Stimulated activated CD4-positive, alpha-beta T cell treated with anti-CD3 and anti-CD28 coated beads, Interleukin-15, amount 100 ng/mL, for 24 hours (primary cell): ENCODE measurements around the gene DAGLA.
A peak's percentile ranks its signal among the peaks of the same experiment; 100 is the strongest.

Source experiments
- DNase-seq: peaks from one replicate; pipeline ENCODE4 v3.0.0-alpha.2; 2020

The DAGLA gene

DNA sequence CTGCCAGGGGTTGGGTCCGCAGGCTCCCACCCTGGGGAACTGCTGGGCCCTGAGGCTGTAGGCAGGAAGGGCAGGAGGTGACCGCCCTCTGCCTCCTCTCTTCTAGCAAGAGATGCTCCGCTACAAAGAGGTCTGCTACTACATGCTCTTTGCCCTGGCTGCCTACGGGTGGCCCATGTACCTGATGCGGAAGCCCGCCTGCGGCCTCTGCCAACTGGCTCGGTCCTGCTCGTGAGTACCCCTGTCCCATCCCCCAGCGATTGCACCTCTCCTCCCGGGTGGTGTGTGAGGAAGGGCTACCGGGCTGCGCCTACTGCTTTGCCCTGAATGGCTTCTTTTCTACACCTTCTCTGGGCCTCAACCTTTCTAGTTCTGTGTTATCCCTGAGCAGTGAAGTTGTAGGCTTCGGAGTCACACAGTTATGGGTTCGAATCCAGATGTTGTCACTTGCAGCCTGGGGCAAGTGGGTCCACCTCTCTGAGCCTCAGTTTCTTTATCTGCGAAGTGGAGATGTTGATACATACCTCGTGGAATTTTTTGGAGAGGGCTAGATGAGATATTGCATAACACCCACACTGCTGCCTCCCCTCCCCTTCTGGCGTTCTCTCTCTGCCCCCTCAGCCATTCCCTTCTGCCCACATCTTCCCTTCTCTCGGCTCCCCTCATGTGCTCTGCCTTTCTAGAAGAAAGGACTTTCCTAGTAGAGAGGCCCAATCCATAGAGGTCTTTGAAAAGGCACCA is 51.2 kb downstream of the DAGLA start:
- no peak for DNase-seq

DNA sequence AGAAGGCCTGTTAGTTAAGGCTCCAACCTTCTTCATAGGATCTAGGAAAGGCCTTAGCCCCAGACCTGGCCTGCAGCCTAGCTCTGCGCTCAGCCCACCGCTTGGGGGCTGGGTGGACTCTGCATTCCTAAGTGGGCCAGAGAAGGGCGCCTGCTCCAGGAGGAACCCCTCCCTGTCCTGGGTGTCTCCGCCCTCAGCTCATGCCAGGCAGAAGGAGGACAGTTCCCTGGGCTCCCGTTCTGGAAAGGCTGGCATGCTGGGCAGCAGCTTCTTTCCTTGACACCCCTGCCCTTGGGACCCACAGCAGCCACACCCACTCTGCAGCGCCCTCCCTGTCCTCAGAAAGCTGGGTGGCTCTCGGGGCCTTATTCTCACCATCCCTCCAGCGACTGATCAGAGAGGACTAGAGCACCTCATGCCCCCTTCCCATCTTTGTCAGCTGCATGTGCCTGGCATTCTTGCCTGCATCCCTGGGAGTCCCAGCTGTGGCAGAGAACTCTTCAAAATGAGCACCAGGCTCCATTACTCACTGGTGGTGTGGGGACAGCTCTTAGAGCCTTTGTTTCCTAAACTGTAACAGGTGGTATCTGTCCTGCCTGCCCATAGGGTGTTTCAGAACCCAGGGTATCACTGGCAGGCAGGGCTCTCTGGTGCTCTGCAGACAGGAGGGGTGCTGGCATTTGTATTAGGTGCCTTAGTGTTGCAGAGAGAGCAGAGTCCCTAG is 51.9 kb downstream of the DAGLA start:
- DNase-seq, result no peak

- no peak for DNase-seq
Observed at GRCh38 chr11:61732705-61733104, 52.5 kb downstream of the DAGLA start.

- DNase-seq, result peak; percentile 88
Observed at GRCh38 chr11:61733120-61733978, 53.2 kb downstream of the DAGLA start.

- DNase-seq, result no peak
Observed at GRCh38 chr11:61734767-61735166, 54.6 kb downstream of the DAGLA start.

GRCh38 chr11:61735391-61735790 is 55.2 kb downstream of the DAGLA start:
- DNase-seq, result no peak

DNA sequence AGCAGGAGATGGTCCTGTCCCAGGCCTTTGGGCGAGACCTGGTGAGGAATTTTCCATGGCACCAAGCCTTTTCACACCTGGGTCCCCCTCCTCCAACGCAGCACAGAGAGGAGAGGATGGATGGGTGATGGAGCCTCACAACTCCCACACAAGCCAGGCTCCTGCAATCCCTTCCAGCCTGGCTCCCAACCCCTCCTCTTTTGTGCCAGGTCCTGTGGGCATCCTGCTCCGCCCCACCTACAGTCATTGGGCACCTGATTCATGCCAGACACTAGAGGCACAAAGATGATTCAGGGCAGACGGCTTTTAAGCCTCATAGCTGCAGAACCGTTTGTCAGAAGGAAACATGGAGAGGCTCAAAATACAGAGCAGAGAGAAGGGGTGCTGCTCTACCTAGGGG is 56.1 kb downstream of the DAGLA start:
- DNase-seq, result no peak

- no peak for DNase-seq
Observed at GRCh38 chr11:61737131-61737530, 56.9 kb downstream of the DAGLA start.

- DNase-seq, result no peak
Observed at GRCh38 chr11:61737636-61738386, 57.6 kb downstream of the DAGLA start.

GRCh38 chr11:61738776-61739175 is 58.6 kb downstream of the DAGLA start:
- no peak for DNase-seq

GRCh38 chr11:61739413-61739812 is 59.2 kb downstream of the DAGLA start:
- no peak for DNase-seq

DNA sequence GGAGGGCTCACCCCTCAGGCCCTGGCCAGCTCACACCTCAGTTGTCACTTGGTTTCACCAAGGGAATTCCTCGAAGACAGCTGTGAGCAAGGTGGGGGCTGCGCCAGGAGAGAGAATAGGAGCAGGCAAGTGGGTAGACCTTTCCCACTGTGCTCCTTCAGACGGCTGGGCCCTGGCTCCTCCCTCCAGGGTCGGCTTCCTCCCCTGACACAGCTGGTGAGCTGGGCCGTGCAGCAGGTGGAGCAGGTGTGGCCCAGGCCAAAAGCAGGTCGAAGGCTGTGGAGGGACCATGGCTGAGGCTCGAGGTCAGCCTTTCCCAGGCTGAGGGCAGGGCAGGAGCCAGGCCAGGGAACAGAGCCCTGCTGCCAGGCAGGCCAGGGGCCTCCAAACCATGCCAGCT is 59.8 kb downstream of the DAGLA start:
- no peak for DNase-seq

GRCh38 chr11:61742391-61742790 is 62.2 kb downstream of the DAGLA start:
- DNase-seq, result no peak

DNA sequence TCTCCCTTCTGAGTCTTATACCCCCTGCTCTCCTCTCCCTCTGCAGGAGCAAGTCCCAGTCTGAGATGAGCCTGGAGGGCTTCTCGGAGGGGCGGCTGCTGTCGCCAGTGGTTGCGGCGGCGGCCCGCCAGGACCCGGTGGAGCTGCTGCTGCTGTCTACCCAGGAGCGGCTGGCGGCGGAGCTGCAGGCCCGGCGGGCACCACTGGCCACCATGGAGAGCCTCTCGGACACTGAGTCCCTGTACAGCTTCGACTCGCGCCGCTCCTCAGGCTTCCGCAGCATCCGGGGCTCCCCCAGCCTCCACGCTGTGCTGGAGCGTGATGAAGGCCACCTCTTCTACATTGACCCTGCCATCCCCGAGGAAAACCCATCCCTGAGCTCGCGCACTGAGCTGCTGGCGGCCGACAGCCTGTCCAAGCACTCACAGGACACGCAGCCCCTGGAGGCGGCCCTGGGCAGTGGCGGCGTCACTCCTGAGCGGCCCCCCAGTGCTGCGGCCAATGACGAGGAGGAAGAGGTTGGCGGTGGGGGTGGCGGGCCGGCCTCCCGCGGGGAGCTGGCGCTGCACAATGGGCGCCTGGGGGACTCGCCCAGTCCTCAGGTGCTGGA is 63.4 kb downstream of the DAGLA start:
- no peak for DNase-seq

DNA sequence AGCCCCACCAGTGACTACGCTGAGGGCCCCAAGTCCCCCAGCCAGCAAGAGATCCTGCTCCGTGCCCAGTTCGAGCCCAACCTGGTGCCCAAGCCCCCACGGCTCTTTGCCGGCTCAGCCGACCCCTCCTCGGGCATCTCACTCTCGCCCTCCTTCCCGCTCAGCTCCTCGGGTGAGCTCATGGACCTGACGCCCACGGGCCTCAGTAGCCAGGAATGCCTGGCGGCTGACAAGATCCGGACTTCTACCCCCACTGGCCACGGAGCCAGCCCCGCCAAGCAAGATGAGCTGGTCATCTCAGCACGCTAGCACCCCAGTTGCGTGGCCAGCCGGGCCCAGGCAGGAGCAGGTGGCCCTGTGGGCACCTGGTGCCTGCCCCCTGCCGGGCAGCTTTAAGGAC is 64.0 kb downstream of the DAGLA start:
- DNase-seq, result no peak

- no peak for DNase-seq
Observed at GRCh38 chr11:61744609-61745156, 64.5 kb downstream of the DAGLA start.

DNA sequence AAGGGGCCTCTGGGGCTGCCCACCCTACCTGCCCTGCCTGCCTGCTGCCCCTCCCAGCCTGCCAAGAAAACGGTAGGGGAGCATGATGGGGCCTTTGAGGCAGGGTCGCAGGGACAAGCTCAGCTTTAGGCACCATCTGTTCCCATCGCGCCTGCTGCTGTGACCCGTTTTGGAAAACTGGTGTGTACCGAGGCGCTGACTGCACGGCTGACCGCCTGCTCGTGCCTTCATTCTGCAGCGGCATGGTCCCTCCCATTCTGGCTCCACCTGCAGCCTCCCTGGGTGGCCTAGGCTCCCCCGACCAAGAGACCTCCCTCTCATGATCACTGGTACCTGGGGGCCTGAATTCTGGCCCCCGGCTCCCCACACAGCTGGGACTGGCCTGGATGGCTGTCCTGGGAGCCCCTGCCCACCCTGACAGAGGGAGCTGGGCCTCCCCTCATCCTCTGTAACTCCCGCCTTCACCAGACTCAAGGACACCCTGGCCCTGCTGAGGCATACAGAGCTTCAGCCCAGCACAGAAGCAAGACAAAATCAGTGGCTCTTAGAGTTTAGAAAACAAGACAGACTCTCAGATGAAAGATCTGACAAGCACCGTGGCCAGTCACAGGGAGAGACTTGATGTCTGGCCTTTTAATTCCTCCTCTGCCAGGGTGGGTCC is 65.7 kb downstream of the DAGLA start:
- DNase-seq, result no peak

DNA sequence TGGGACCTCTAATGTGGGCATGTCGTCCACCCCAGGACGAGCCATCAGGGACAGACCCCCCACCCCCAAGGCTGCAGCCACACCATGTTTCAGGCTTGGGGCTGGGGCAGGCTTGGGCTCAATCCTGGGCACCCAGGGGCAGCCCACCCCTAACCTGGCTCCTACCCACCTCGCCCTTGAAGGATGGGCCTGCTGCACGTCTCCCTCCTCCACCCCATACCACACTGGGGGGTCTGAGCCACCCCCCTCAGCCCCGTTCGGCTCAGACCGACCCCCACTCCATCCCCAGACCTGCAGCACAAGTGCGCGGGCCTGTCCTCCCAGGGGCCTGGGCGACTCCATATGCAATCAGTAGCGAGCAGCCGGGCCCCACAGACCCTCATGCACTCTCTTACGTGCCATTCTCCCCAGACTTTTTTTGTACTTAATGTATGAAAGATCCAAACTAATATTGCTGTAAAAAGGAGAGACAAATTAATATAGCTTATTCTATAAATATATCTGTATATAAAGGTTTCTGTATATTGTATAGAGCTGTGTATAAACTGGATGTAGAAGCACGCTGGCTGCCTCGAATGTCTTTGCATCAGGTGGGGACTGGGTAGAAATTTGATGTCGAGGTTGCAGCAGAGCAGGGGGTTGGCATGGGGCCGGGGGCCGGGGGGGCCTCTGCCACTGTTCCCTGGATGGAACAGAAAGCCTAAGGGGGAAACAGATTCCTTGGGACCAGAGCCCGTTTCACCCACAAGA is 66.4 kb downstream of the DAGLA start:
- no peak for DNase-seq

DNA sequence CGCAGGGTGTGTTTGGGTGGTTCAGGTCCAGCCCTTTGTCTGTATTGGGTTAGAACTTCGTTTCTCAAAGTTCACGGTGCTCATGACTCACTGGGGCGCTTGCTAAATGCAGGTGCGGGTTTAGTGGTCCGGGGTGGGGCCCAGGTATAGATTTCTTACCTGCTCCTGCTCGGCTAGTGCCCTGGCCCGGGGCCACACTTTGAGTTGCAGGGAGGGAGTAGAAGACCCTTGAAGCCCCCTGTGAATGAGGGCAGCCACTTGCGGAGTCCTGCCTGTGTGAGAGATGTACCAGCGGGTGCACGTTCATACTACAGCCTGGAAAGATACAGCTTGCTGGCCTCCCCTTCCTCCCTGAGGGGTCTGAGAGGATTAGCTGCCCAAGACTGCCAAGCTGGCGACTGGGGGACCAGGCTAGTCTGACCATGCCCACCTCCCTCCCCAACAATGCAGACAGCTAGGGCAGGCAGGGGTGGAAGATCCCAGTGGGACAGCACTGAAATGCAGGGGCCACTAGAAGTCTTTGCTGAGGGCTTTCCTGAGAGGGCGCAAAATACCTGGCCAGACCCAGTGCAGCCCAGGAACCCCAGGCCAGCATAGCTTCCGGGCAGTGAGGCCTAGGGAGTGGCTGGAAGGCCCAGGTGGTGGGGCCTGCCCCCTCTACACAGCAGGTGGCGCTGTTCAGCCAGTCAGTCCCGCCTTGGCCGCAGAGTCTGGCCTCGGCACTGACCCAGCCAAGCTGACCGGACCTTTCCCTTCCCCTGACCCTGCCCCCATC is 67.2 kb downstream of the DAGLA start:
- DNase-seq, result peak; percentile 56

DNA sequence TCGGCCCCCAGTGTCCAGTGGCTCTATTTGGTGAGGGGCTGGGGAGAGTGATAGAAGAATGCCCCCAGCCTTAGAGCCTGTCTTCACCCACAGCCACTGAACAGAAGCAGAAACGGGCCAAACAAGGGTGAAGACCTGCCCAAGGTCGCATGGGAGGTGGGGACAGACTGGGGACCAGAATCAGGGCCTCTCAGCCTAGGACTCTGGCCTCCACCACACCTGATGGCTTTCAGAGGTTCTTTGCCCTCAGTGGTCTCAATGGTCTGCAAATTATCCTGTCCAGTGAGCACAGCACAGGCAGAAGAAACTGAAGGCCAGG is 67.7 kb downstream of the DAGLA start:
- no peak for DNase-seq
